BLaER1 treated with 17β-estradiol and CSF1 and Interleukin-3, amounts not matched to agents 10 nM and 100 nM (cell line): ENCODE measurements around the gene LYRM4.
"Not testable (repeated sequence)": the region's sequence is repeated elsewhere in the genome, so short reads cannot be mapped to it uniquely, and the experiment has no call there.

Source experiments
- H3K27ac ChIP-seq, 11 experiments: shearing (Covaris generic); formaldehyde crosslinking; 2 replicates each; pipeline ENCODE4 v1.8.1; 2022
- H3K27me3 ChIP-seq, 11 experiments: shearing (Covaris generic); formaldehyde crosslinking; 2 replicates each; pipeline ENCODE4 v1.8.1; 2022
- H3K36me3 ChIP-seq, 11 experiments: shearing (Covaris generic); formaldehyde crosslinking; 2 replicates each; pipeline ENCODE4 v1.8.1; 2022
- H3K4me1 ChIP-seq, 10 experiments: shearing (Covaris generic); formaldehyde crosslinking; 2 replicates each; pipeline ENCODE4 v1.8.1; 2022
- H3K4me2 ChIP-seq, 11 experiments: shearing (Covaris generic); formaldehyde crosslinking; 2 replicates each; pipeline ENCODE4 v1.8.1; 2022
- H3K4me3 ChIP-seq, 10 experiments: shearing (Covaris generic); formaldehyde crosslinking; 2 replicates each; pipeline ENCODE4 v1.8.1; 2022
- H3K9ac ChIP-seq, 11 experiments: shearing (Covaris generic); formaldehyde crosslinking; 2 replicates each; pipeline ENCODE4 v1.8.1; 2022
- H3K9me3 ChIP-seq, 11 experiments: shearing (Covaris generic); formaldehyde crosslinking; replicated peaks in 1 of 11; 2 replicates each; pipeline ENCODE4 v1.8.1; 2022
- H4K20me1 ChIP-seq, 11 experiments: shearing (Covaris generic); formaldehyde crosslinking; 2 replicates each; pipeline ENCODE4 v1.8.1; 2022
- Cebpa-rat ChIP-seq, 11 experiments: shearing (Covaris generic); IDR thresholded peaks; 2 replicates each; pipeline ENCODE4 v1.8.1; 2022

The LYRM4 gene

GRCh38 chr6:5124526-5124925, 136.2 kb downstream of the LYRM4 start:
- Histone ChIP-seq H3K4me3 (no peak overlapping the region), H3K36me3 (peaks cover 0 to 46% (median 20%) of the 10 kb centered on the region in 11 experiments; a peak in 15 of 22 replicates), H3K9me3 (peaks cover 10 to 27% (median 15%) of the 10 kb centered on the region in 11 experiments; a peak in 20 of 22 replicates), H3K4me2 (peak overlapping the region in 8 of 11 experiments; percentile 56 to 92 (median 80); a peak in 16 of 22 replicates), H3K27ac (peak overlapping the region in 3 of 11 experiments; percentile 55 to 61 (median 59); a peak in 5 of 22 replicates), H3K9ac (no peak overlapping the region), H3K27me3 (no peaks in the 10 kb centered on the region), H4K20me1 (peaks cover 0 to 62% (median 8%) of the 10 kb centered on the region in 11 experiments; a peak in 10 of 22 replicates), H3K4me1 (peaks cover 17 to 80% (median 69%) of the 10 kb centered on the region in 10 experiments)
- TF ChIP-seq Cebpa-rat (IDR thresholded peaks at IDR 0.05), result no peak

- peaks cover 0 to 51% (median 20%) of the 10 kb centered on the region in 11 experiments; a peak in 15 of 22 replicates for H3K36me3 ChIP-seq
- peak overlapping the region in 10 of 11 experiments; percentile 10 to 92 (median 76); a peak in 17 of 22 replicates for H3K4me2 ChIP-seq
- peaks cover 0 to 72% (median 8%) of the 10 kb centered on the region in 11 experiments; a peak in 9 of 22 replicates for H4K20me1 ChIP-seq
- no peak overlapping the region for H3K4me3 ChIP-seq
- no peaks in the 10 kb centered on the region for H3K27me3 ChIP-seq
- peaks cover 10 to 27% (median 15%) of the 10 kb centered on the region in 11 experiments; a peak in 20 of 22 replicates for H3K9me3 ChIP-seq
- TF ChIP-seq Cebpa-rat (IDR thresholded peaks at IDR 0.05), result no peak
- H3K9ac ChIP-seq, result peak overlapping the region in 3 of 11 experiments; percentile 34 to 51 (median 48); a peak in 6 of 22 replicates
- H3K27ac ChIP-seq, result peak overlapping the region in 7 of 11 experiments; percentile 2 to 61 (median 54); a peak in 11 of 22 replicates
- H3K4me1 ChIP-seq, result peaks cover 11 to 70% (median 62%) of the 10 kb centered on the region in 10 experiments
These were observed 137.2 kb downstream of the LYRM4 start for GRCh38 chr6:5123296-5124143.

GRCh38 chr6:5122504-5123112, 138.1 kb downstream of the LYRM4 start:
- peaks cover 0 to 80% (median 8%) of the 10 kb centered on the region in 11 experiments; a peak in 9 of 22 replicates for H4K20me1 ChIP-seq
- no peak overlapping the region for H3K9ac ChIP-seq
- no peaks in the 10 kb centered on the region for H3K27me3 ChIP-seq
- peak overlapping the region in 3 of 11 experiments; percentile 54 to 61 (median 59); a peak in 4 of 22 replicates for H3K27ac ChIP-seq
- no peak for TF ChIP-seq Cebpa-rat (IDR thresholded peaks at IDR 0.05)
- H3K4me3 ChIP-seq, result no peak overlapping the region
- H3K4me1 ChIP-seq, result peaks cover 5 to 61% (median 53%) of the 10 kb centered on the region in 10 experiments; a peak in 18 of 20 replicates
- peaks cover 10 to 27% (median 15%) of the 10 kb centered on the region in 11 experiments; a peak in 20 of 22 replicates for H3K9me3 ChIP-seq
- peak overlapping the region in 8 of 11 experiments; percentile 56 to 92 (median 80); a peak in 13 of 22 replicates for H3K4me2 ChIP-seq
- peaks cover 0 to 55% (median 20%) of the 10 kb centered on the region in 11 experiments; a peak in 15 of 22 replicates for H3K36me3 ChIP-seq

GRCh38 chr6:5121956-5122355, 138.8 kb downstream of the LYRM4 start:
- Histone ChIP-seq H3K4me2 (peak overlapping the region in 5 of 11 experiments; percentile 75 to 92 (median 84); a peak in 3 of 22 replicates), H3K4me1 (peaks cover 5 to 55% (median 47%) of the 10 kb centered on the region in 10 experiments; a peak in 18 of 20 replicates), H3K9me3 (peaks cover 10 to 27% (median 15%) of the 10 kb centered on the region in 11 experiments; a peak in 20 of 22 replicates)

GRCh38 chr6:5121479-5121878, 139.3 kb downstream of the LYRM4 start:
- TF ChIP-seq Cebpa-rat (IDR thresholded peaks at IDR 0.05), result 0 out of 22 replicates have a peak, but pooled peaks of 1 of the 11 experiments have one; percentile 10
- H3K4me3 ChIP-seq, result no peak overlapping the region
- peaks cover 5 to 51% (median 43%) of the 10 kb centered on the region in 10 experiments; a peak in 18 of 20 replicates for H3K4me1 ChIP-seq
- H3K36me3 ChIP-seq, result peaks cover 0 to 57% (median 23%) of the 10 kb centered on the region in 11 experiments; a peak in 15 of 22 replicates
- H3K27ac ChIP-seq, result no peak overlapping the region
- H3K9ac ChIP-seq, result no peak overlapping the region
- peaks cover 10 to 27% (median 15%) of the 10 kb centered on the region in 11 experiments; a peak in 20 of 22 replicates for H3K9me3 ChIP-seq
- no peak overlapping the region for H3K4me2 ChIP-seq
- H3K27me3 ChIP-seq, result no peaks in the 10 kb centered on the region
- peaks cover 0 to 91% (median 13%) of the 10 kb centered on the region in 11 experiments; a peak in 9 of 22 replicates for H4K20me1 ChIP-seq

More at GRCh38 chr6:5121956-5122355, 138.8 kb downstream of the LYRM4 start:
- no peaks in the 10 kb centered on the region for H3K27me3 ChIP-seq
- H3K4me3 ChIP-seq, result no peak overlapping the region
- peaks cover 0 to 86% (median 8%) of the 10 kb centered on the region in 11 experiments; a peak in 9 of 22 replicates for H4K20me1 ChIP-seq
- no peak for TF ChIP-seq Cebpa-rat (IDR thresholded peaks at IDR 0.05)
- peaks cover 0 to 55% (median 22%) of the 10 kb centered on the region in 11 experiments; a peak in 15 of 22 replicates for H3K36me3 ChIP-seq
- H3K9ac ChIP-seq, result no peak overlapping the region
- no peak overlapping the region for H3K27ac ChIP-seq

GRCh38 chr6:5120543-5120942, 140.2 kb downstream of the LYRM4 start:
- Histone ChIP-seq H3K4me1 (peaks cover 5 to 41% (median 34%) of the 10 kb centered on the region in 10 experiments; a peak in 18 of 20 replicates), H3K36me3 (peaks cover 0 to 58% (median 23%) of the 10 kb centered on the region in 11 experiments; a peak in 15 of 22 replicates), H3K9me3 (peaks cover 10 to 27% (median 15%) of the 10 kb centered on the region in 11 experiments; a peak in 20 of 22 replicates), H4K20me1 (peaks cover 0 to 96% (median 18%) of the 10 kb centered on the region in 11 experiments; a peak in 9 of 22 replicates)
- H3K27me3 ChIP-seq, H3K27ac ChIP-seq, H3K9ac ChIP-seq, H3K4me3 ChIP-seq, H3K4me2 ChIP-seq: not testable (repeated sequence)

GRCh38 chr6:5120011-5120410, 140.7 kb downstream of the LYRM4 start:
- no peak overlapping the region for H3K27ac ChIP-seq
- H3K9ac ChIP-seq, result no peak overlapping the region
- peaks cover 5 to 36% (median 29%) of the 10 kb centered on the region in 10 experiments; a peak in 18 of 20 replicates for H3K4me1 ChIP-seq
- H4K20me1 ChIP-seq, result peaks cover 0 to 95% (median 17%) of the 10 kb centered on the region in 11 experiments; a peak in 9 of 22 replicates
- no peaks in the 10 kb centered on the region for H3K27me3 ChIP-seq
- TF ChIP-seq Cebpa-rat (IDR thresholded peaks at IDR 0.05), result no peak
- H3K4me3 ChIP-seq, result no peak overlapping the region
- H3K4me2 ChIP-seq, result no peak overlapping the region
- peaks cover 10 to 27% (median 15%) of the 10 kb centered on the region in 11 experiments; a peak in 20 of 22 replicates for H3K9me3 ChIP-seq
- peaks cover 0 to 58% (median 23%) of the 10 kb centered on the region in 11 experiments; a peak in 15 of 22 replicates for H3K36me3 ChIP-seq
